ENCODE measurements around the gene EFCAB12.
"Not testable (repeated sequence)": the region's sequence is repeated elsewhere in the genome, so short reads cannot be mapped to it uniquely, and the experiment has no call there.

DNA sequence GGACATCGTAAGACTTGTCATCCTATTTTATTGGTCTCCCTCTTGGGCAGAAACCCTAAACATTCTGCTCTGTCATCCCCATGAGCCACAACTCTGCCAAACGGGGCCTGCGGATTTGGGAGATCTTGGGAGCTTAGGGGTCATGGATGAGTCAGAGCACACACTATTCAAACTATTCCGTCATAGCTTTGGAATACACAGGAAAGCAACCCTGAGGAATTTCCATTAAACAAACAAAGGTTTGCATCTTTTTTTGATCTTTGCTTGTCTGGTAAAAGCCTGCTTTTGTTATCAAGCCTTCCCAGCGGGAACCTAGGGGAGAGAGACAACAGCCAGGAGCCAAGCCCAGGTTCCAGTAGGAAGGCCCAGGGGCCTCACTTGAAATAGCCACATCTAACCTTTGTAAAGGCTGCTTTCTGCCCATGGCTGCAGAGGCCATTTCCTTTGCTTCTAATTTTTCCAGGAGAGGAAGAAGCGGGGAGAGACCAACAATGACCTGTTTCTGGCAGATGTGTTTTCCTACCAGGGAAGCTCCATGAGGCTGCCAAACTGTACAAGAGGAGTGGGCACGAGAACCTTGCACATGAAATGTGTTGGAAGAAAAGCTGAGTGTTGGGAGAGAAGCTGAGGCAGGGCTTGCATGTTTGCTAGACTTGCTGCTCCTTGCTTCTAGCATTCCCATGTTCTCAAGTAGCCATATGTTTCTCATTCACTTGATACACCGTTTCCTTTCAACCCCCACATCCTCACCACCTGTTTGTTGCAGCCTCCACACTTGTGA lies 39.5 kb downstream of the EFCAB12 start:
- TF ChIP-seq, protein P1, sequence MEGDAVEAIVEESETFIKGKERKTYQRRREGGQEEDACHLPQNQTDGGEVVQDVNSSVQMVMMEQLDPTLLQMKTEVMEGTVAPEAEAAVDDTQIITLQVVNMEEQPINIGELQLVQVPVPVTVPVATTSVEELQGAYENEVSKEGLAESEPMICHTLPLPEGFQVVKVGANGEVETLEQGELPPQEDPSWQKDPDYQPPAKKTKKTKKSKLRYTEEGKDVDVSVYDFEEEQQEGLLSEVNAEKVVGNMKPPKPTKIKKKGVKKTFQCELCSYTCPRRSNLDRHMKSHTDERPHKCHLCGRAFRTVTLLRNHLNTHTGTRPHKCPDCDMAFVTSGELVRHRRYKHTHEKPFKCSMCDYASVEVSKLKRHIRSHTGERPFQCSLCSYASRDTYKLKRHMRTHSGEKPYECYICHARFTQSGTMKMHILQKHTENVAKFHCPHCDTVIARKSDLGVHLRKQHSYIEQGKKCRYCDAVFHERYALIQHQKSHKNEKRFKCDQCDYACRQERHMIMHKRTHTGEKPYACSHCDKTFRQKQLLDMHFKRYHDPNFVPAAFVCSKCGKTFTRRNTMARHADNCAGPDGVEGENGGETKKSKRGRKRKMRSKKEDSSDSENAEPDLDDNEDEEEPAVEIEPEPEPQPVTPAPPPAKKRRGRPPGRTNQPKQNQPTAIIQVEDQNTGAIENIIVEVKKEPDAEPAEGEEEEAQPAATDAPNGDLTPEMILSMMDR (IDR thresholded peaks at IDR 0.05; ENCODE audit: poor library complexity) = not testable (repeated sequence)
- not testable (repeated sequence) for TF ChIP-seq EZH2 (IDR thresholded peaks at IDR 0.05; ENCODE audit: borderline replicate concordance); EZH2phosphoT487 (IDR thresholded peaks at IDR 0.05; ENCODE audit: low read depth, severe bottlenecking, unreplicated experiment)
